ENCODE results near the gene CRBN. TPM values are rescaled to one million over a fixed set of nuclear protein-coding genes. Genes with fewer than 3 reads are reported as not detected.
A peak's percentile ranks its signal among the peaks of the same experiment; 100 is the strongest.

Gene CRBN
- total and polyA plus RNA-seq, 9 of the 15 experiments (the other 6 are each of a cell fraction or from before 2014, with no cell fraction given): 40.8 to 331 (median 57.4) TPM

DNA sequence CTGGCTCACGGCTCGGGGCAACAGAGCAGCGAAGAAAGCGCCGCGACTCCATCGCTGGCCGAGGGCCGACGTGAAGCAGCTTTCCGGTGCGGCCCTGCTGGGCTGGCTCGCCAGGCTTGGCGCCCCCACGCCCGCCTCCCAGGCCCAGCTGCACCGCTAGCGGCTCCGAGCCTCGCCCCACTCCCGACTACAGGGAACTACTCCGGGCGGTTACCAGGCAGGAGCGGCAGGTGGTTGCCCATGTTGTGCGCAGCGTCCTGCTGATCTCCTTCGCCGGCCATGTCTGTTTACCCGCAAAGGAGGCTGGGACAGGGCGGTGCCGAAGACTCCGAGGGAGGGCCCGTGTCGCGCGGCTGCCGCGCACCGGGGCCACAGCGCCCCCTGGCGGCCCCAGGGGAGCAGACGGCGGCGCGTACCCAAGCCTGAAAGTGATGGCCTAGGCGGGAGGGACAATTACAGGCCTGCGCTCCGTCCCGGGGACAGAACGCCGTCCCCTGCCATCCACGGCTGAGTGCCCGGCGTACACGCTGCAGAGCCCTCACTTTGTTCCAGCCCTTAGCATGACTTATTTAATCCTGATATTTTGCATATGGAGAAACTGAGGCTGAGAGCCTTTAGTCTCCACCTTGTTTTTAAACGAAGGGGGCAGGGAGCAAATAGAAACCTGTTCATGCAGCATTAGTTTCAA is at the start of gene CRBN (continued):
- peak; percentile 79 for TF ChIP-seq PCBP1 (IDR thresholded peaks at IDR 0.05; ENCODE audit: low read depth, low read length, poor library complexity, severe bottlenecking)
- TF ChIP-seq, protein P1, sequence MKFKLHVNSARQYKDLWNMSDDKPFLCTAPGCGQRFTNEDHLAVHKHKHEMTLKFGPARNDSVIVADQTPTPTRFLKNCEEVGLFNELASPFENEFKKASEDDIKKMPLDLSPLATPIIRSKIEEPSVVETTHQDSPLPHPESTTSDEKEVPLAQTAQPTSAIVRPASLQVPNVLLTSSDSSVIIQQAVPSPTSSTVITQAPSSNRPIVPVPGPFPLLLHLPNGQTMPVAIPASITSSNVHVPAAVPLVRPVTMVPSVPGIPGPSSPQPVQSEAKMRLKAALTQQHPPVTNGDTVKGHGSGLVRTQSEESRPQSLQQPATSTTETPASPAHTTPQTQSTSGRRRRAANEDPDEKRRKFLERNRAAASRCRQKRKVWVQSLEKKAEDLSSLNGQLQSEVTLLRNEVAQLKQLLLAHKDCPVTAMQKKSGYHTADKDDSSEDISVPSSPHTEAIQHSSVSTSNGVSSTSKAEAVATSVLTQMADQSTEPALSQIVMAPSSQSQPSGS (CRISPR knock-in tag; IDR thresholded peaks at IDR 0.05): no peak
- no peak for TF ChIP-seq ZNF121 (CRISPR knock-in tag; conservative IDR thresholded peaks at IDR 0.05)
- TF ChIP-seq RFX5 (IDR thresholded peaks at IDR 0.05; ENCODE audit: low read depth, low read length): no peak
- TF ChIP-seq ETS2 (tag; IDR thresholded peaks at IDR 0.05; ENCODE audit: borderline replicate concordance, poor library complexity, severe bottlenecking): no peak
- no peak for TF ChIP-seq PCBP2 (IDR thresholded peaks at IDR 0.05; ENCODE audit: low read depth, low read length, poor library complexity, severe bottlenecking)
- TF ChIP-seq MBD2 (IDR thresholded peaks at IDR 0.05; ENCODE audit: borderline replicate concordance, low read depth): peak; percentile 79; the same call in 1 of the 2 replicates
- TF ChIP-seq PHF21A (IDR thresholded peaks at IDR 0.05; ENCODE audit: borderline replicate concordance, low read depth): peak; percentile 79; the same call in 1 of the 2 replicates
- peak; percentile 99 for TF ChIP-seq PHF8 (IDR thresholded peaks at IDR 0.05; ENCODE audit: borderline replicate concordance, low read length)
- peak; percentile 46 for TF ChIP-seq SOX6 (IDR thresholded peaks at IDR 0.05)
- no peak for TF ChIP-seq ZNF175 (CRISPR knock-in tag; IDR thresholded peaks at IDR 0.05; ENCODE audit: low read depth)
- TF ChIP-seq RNF2 (IDR thresholded peaks at IDR 0.05): 0 out of 2 replicates have a peak, but pooled peaks have one; percentile 65
- TF ChIP-seq MEIS2 (IDR thresholded peaks at IDR 0.05; ENCODE audit: partially characterized antibody): no peak
- no peak for TF ChIP-seq KDM1A (IDR thresholded peaks at IDR 0.05)
- no peak for TF ChIP-seq RBM39 (optimal IDR thresholded peaks at IDR 0.05; ENCODE audit: low read depth, low read length)
- no peak for TF ChIP-seq ZZZ3 (IDR thresholded peaks at IDR 0.05)
- TF ChIP-seq, protein P2, sequence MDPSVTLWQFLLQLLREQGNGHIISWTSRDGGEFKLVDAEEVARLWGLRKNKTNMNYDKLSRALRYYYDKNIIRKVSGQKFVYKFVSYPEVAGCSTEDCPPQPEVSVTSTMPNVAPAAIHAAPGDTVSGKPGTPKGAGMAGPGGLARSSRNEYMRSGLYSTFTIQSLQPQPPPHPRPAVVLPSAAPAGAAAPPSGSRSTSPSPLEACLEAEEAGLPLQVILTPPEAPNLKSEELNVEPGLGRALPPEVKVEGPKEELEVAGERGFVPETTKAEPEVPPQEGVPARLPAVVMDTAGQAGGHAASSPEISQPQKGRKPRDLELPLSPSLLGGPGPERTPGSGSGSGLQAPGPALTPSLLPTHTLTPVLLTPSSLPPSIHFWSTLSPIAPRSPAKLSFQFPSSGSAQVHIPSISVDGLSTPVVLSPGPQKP (CRISPR knock-in tag; IDR thresholded peaks at IDR 0.05): no peak
- no peak for TF ChIP-seq ARNT (IDR thresholded peaks at IDR 0.05)
- no peak for TF ChIP-seq SRSF3 (IDR thresholded peaks at IDR 0.05; ENCODE audit: insufficient read depth, low read length)
- TF ChIP-seq, protein P3, sequence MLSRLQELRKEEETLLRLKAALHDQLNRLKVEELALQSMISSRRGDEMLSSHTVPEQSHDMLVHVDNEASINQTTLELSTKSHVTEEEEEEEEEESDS (CRISPR knock-in tag; IDR thresholded peaks at IDR 0.05): no peak
- no peak for TF ChIP-seq DNMT1 (IDR thresholded peaks at IDR 0.05)
- peak; percentile 94 for TF ChIP-seq POLR2A (conservative IDR thresholded peaks at IDR 0.05)
- 0 out of 2 replicates have a peak, but pooled peaks have one; percentile 50 for TF ChIP-seq KLF16 (IDR thresholded peaks at IDR 0.05)
- TF ChIP-seq, protein P4, sequence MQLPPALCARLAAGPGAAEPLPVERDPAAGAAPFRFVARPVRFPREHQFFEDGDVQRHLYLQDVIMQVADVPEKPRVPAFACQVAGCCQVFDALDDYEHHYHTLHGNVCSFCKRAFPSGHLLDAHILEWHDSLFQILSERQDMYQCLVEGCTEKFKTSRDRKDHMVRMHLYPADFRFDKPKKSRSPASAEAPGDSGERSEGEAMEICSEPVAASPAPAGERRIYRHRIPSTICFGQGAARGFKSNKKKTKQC (CRISPR knock-in tag; IDR thresholded peaks at IDR 0.05): peak; percentile 90
- TF ChIP-seq BCOR (IDR thresholded peaks at IDR 0.05): peak; percentile 74
- TF ChIP-seq TEAD1 (CRISPR knock-in tag; IDR thresholded peaks at IDR 0.05): peak; percentile 51 to 57; a peak in 1 of 4 replicates

All from K562 (cell line).